Hematopoietic multipotent progenitor cell treated with erythropoietin and hydrocortisone succinate and interleukin-3 and kit ligand, for 4 days (in vitro differentiated cells): ENCODE results near the gene NEO1.
A peak's percentile ranks its signal among the peaks of the same experiment; 100 is the strongest.

Experiments used
- DNase-seq: peaks from one replicate; pipeline ENCODE4 v3.0.0-alpha.2; 2015

Gene NEO1

GRCh38 chr15:73318463-73319351 lies 266.4 kb downstream of the NEO1 start:
- DNase-seq, result peak; percentile 15

GRCh38 chr15:73319460-73320245 lies 267.4 kb downstream of the NEO1 start:
- DNase-seq, result no peak

DNA sequence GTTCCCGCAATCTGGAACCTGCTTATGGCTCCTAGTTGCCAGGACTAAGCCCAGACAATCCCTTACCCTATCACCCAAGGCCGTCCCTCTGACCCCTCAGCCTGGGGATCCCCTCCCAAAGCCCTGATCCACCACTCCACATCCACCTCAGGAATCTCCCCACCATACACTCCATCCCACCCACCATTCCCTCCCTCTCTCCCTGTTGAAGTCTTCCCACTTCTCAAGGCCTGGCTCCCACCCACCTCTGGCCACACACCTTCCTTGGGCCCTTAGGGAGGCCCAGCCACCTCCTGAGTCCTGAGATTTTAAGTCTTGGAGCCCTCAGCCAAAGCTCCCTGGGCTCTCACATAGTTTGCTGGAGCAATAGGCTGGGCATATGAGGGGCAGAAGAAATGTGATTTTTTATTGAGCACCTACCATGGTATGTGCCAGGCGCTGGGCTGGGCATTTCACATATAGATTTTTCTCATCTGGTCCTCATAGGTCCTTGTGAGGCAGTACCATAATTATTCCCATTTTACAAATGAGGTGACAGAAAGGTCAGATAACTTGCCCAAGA lies 268.4 kb downstream of the NEO1 start:
- no peak for DNase-seq

DNA sequence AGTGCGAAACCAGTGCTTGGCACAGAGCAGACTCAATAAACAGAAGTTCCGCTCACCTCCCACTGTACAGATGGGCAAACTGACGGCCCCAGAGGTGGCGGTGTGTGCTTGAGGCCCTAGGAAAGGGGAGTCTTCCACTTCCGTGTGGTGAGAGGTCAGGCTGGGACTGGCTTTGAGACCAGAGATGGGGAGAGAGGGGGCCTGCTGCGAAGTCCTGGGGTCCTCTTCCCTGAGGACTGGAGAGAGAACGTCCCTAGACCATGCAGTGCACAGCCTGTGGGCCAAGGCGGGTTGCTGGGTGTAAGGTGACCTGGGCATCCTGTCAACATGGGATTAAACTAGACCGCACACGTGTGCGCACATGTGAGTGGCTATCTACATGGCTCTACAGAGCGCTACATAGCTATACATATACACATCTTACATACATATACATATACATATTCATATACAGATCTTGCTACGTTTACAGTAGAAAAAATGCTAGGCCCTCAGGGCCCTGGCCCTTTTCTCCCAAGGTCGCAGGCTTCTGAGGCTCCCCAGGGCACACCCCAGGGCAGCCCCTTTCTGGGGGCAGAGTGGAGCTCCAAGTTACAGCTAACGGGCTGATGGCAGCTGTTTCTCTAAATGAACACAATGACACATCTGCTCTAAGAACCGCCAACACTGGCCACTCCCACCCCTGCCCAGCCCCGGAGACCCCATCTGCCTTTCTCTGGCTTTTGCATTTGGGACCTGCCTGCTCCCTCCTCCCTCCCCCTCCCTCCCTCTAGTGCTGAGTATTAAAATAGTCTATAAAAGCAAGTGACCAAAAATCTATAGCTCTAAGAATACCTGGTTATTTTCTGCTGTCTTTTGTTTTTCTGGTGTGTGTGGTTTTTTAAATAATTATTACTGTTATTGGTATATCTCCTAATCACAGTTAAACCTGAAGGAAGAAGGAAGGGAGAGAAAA lies 269.5 kb downstream of the NEO1 start:
- no peak for DNase-seq

DNA sequence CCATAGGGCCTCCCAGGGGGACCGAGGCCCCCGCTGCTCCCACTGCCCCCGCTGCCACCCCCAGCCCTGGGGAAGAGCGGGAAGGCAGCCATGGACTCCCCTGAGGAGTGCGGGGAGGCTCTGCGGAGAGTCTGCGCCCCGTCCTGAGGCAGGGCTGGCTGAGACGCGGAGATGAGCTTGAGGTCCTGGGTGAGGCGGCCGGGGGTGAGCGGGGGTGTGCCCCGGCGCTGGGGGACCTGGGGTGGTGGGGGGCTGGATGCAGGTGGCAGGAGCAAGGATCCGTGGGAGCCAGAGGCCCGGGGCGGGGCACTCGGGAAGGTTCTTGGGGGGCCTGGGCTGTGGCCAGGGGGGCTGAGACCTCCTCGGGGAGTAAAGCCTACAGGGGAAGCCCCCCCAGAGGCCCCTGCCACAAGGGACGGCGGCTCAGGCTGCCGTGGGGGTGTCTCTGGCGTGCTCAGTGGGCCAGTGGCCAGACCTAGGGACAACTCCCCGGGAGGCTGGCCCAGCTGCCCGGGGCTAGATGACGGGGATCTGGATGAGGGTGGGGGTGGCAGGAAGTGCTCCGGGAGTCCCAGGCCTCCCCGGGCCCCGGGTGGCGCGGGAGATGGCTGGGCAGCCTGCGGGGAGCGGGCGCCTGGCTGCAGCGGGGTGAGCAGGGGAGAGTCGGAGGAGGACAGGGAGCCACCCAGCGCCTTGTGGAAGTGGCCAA lies 270.6 kb downstream of the NEO1 start:
- DNase-seq, result no peak

DNA sequence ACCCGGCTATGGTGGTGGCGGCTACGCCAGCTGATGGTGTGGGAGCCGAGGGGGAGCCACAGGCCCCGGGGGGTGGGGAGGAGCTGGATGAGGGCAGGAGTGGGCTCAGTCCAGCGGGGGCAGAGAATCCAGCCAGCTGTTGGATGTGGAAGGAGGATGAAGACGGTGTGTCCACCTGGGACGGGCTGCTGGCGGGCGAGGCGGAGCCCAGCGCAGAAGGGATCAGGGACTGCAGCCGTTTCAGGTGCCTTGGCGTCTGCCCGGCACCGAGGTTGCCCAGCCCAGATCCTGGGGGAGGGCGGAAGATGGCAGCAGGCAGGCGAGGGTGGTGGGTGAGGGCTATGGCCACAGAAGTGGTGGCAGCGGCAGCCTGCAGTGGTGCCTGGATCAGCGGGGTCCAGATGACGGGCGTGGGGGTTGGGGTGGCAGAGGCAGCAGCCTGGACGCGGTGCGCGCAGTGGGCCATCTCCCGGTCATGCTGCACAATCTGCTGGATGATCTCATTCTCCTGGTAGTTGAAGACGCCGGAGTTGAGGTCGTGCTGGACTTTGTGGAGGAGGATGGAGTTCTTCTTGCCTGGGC lies 271.2 kb downstream of the NEO1 start:
- DNase-seq, result no peak

DNA sequence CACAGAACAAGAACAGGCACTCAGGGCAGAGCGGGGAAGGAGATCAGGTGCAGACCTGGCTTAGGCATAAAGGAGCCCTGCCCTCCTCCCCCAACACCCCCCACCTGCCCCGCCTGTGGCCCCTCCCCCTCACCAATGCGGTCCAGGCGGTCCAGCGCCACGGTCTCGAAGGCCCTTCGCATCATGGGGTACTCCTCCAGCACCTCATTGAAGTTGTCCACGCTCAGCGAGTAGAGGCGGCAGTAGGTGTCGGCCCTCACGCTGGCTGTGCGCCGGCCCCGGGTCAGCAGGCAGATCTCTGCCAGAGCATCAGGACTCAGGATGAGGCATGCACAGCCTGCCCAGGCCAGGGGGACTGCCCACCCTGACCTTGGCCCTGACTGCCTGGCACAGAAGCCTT lies 271.7 kb downstream of the NEO1 start:
- no peak for DNase-seq

DNA sequence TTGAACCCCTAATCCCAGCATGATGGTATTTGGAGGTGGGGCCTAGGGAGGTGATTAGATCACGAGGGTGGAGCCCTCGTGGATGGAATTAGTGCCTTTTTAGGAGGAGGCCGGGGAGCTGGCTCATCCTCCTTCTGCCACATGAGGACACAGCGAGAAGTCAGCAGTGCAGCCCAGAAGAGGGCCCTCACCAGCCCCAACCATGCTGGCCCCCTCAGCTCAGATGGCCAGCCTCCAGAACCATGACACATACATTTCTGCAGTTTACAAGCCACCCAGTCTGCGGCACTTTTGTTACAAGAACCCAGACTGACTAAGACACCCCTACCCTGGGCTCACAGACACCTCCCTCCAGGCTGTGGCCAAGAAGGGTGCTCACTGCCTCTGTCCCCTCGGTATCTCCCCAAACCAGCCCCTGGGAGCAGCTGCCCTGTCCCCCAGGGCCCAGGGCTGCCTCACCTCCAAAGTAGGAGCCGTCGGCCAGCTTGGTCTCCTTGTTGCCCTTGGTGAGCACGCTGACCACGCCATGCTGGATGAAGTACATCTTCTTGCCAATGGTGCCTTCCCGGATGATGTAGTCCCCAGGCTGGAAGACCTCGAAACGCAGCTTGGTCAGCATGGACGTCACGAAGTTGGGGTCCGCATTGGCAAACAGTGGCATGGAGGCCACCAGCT lies 272.4 kb downstream of the NEO1 start:
- DNase-seq, result no peak

DNA sequence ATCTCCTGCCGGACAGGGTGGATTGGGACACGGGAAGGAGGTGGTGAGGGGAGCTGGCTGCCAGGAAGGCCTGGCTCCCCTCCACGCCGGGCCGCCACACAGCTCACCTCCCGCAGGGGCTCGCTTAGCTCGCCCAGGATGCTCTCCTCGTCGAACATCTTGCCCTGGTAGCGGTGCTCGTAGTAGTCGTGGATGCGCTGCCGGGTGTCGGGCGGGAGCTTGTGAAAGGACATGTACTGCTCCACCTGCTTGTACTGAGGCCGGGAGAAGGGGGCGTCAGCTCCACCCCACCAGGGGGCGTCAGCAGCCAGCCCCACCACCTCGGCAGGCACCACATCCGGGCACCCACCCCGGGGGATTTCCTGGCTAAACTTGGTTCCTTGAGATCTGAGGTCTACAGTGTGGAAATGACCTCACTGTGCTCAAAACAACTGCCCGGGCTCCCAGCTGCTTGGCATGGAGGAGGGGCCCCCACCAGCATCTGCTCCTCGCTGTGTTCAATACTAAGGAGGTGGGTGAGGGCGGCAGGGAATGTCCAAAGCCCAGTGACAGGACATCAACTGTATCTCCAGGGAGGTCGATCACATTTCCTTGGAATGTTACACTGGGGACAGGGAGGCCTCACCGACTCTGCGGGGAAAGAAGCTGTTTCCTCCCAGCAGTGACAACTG lies 273.1 kb downstream of the NEO1 start:
- DNase-seq, result peak; percentile 9

DNA sequence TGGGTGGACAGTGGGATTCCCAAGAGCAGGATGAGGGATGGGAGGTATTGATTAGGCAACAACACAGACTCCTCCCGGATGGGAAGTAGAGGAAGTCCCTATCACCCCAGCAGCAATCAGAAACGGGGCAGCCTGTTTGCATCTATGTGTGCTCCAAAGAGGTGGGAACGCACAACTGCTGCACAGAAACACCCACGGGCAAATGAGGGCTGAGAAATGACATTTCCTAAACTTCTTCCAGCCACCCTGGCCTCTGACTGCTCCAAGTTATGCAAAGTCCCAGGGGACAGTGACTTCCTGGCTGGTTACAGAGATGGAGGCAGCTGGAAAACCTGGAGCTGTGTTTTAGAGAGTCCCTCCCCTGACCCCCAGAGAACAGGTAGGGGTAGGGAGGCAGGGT lies 273.9 kb downstream of the NEO1 start:
- no peak for DNase-seq

GRCh38 chr15:73328149-73328820 lies 276.0 kb downstream of the NEO1 start:
- no peak for DNase-seq

DNA sequence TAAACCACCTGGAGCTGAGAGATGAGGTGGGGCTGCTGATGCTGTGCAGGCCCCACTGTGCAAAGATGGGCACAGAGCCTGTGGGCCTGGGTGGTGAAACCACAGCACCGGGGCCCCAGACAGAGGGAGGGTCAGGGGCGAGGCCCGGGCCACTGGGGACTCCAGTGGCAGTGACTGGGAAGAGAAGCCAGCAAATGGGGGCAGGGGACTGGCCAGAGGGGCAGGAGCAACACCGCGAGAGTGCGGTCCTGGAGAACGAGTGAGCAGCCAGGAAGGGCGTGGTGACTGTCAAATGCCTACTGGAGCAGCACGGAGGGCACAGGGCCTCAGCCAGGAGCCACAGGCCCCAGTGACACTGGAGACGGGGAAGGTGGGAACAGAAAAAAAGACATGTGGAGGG lies 276.7 kb downstream of the NEO1 start:
- no peak for DNase-seq

DNA sequence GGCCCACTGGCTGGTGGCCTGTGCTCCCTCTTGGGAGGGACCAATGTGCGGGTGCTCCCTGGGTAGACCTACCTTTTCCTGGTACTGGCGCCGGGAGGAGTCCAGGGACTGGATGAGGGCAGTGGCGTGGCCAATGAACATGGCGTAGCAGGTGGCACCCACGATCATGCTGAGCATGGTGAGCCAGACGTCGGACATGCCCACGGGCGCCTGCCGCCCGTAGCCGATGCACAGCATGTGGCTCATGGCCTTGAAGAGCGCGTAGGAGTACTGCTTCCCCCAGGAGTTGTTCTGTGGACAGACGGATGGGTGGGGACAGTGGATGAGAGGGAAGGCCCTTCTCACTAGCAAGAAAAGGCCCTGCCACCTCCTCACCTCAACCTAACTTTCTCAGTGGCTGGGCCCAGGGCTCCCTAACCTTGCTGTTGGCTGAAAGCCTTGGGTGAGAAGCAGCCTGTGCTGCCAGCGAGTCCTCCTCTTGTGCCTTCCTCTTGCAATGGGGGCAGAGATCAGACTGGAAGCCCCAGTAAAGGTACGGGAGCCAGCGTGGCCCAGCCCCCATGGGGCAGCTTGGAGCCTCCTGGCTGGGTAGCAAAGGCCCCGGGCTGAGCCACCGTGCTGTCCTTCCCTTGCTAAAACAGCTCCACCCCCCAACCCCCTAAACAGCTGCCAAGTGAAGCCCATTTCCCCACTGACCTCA lies 277.4 kb downstream of the NEO1 start:
- DNase-seq, result no peak

GRCh38 chr15:73330206-73331051 lies 278.2 kb downstream of the NEO1 start:
- no peak for DNase-seq

- no peak for DNase-seq
Measured at GRCh38 chr15:73331501-73331900, 279.2 kb downstream of the NEO1 start.

DNA sequence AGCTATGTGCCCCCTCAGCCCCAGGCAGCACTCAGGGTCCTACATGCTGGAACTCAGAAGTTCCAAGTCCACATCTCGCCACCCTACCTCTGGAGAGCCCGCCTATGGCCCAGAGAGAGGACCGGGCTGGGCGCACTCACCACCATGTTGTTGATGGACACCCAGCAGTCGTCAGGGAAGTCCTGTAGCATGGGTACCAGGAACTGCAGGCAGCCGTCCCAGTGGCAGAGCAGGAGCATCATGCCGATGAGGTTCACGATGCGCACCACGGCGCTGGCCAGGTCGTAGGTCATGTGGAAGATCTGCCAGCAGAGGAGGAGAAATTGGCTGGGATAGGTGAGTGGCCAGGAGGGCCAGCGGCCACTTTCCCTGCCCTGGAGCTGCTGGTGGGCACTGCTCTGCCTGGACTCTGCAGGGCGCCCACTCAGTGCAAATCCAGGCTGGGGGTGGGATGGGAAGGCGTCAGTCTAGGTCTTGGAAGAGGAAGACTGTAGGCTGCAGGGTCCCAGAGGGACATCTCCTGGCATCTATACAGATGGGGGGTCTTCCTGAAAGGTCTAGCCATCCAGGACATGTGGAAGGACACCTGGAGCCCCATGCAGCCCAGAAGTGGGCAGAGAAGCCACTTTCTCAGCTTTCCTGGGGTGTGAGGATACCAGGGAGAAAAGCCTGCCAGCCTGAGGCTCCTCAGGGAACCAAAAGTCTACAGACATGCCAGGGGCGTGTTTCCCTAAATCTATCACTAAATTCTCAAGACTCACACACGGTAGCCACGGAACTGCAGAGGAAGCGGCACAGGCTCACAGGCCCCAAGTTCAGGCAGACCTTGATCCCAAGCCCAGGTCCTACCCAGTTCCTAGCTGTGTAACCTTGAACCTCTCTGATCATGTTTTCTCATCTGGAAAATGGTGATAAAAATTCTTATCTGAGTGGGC lies 280.0 kb downstream of the NEO1 start:
- DNase-seq, result no peak

DNA sequence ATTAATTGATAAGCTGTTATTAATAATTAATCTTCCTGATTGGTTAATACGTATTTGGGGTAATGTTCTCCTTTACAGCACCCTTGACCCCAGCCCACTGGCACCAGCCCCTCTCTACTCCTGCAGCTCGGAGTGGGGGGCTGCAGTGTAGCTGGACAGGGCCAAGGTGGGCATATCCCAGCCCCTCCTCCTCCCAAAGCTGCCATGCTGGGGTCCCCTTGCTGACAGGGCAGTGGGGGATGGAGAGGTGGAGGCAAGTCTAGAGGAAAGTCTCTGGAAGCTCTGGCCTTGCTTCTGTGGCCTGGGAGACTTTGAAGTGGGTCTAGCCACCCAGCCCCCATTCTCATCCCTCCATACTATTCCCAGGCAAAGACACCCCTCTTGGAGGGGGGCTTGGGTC lies 280.7 kb downstream of the NEO1 start:
- no peak for DNase-seq
